ENCODE data around the gene GCN1. TPM values are rescaled to one million over a fixed set of nuclear protein-coding genes. Genes with fewer than 3 reads are reported as not detected.

Gene GCN1
- total and polyA plus RNA-seq, 10 of the 15 experiments (the other 5 are each of a cell fraction or from before 2014, with no cell fraction given) = 10.8 to 150 (median 58.3) TPM

DNA sequence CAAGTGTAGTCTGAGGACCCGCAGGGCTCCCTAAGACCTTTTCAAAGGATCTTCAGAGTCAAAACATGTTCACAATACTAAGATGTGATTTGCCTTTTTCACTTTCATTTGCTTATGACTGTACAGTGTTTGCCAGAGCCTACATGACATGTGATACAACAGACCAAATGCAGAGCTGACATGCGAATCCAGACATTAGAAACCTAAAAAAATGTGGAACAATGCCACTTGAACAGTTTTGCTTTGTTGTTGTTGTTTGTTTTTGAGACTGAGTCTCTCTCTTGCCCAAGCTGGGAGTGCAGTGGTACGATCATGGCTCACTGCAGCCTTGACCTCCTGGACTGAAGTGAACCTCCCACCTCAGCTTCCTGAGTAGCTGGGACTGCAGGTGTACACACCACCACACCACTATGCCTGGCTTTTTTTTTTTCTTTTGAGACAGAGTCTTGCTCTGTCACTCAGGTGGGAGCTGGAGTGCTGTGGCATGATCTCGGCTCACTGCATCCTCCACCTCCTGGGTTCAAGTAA lies 72.7 kb downstream of the GCN1 start (continued):
- TF ChIP-seq TCF3 (IDR thresholded peaks at IDR 0.05; ENCODE audit: borderline replicate concordance, insufficient read depth, low read depth, low read length) = peak; percentile 54; the same call in 1 of the 2 replicates
- TF ChIP-seq ZSCAN29 (IDR thresholded peaks at IDR 0.05) = no peak
- no peak for TF ChIP-seq WRNIP1 (IDR thresholded peaks at IDR 0.05; ENCODE audit: borderline replicate concordance, low read depth, low read length)
- peak; percentile 32; the same call in 1 of the 2 replicates for TF ChIP-seq PAX5 (IDR thresholded peaks at IDR 0.05; ENCODE audit: borderline replicate concordance, low read depth, low read length)
- 0 out of 2 replicates have a peak, but pooled peaks have one; percentile 28 for TF ChIP-seq MXI1 (IDR thresholded peaks at IDR 0.05; ENCODE audit: low read depth, low read length)
- no peak for TF ChIP-seq NR2C1 (IDR thresholded peaks at IDR 0.05)
- peak; percentile 23 for TF ChIP-seq KLF5 (IDR thresholded peaks at IDR 0.05; ENCODE audit: partially characterized antibody)
- TF ChIP-seq STAT1 (conservative IDR thresholded peaks at IDR 0.05) = no peak
- peak; percentile 39 for TF ChIP-seq RUNX3 (IDR thresholded peaks at IDR 0.05; ENCODE audit: low read length)
- no peak for TF ChIP-seq SIN3A (IDR thresholded peaks at IDR 0.05; ENCODE audit: low read depth, low read length)
- TF ChIP-seq, protein P1, sequence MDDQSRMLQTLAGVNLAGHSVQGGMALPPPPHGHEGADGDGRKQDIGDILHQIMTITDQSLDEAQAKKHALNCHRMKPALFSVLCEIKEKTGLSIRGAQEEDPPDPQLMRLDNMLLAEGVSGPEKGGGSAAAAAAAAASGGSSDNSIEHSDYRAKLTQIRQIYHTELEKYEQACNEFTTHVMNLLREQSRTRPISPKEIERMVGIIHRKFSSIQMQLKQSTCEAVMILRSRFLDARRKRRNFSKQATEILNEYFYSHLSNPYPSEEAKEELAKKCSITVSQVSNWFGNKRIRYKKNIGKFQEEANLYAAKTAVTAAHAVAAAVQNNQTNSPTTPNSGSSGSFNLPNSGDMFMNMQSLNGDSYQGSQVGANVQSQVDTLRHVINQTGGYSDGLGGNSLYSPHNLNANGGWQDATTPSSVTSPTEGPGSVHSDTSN (IDR thresholded peaks at IDR 0.05; ENCODE audit: insufficient replicate concordance, low read depth, low read length) = peak; percentile 52
- no peak for TF ChIP-seq POLR2A (IDR thresholded peaks at IDR 0.05; ENCODE audit: low read depth, low read length)
- no peak for TF ChIP-seq SUZ12 (IDR thresholded peaks at IDR 0.05; ENCODE audit: unreplicated experiment)
